ENCODE results near the gene PCBD2.

PCBD2 gene

GRCh38 chr5:135008556-135008955 lies 103.6 kb downstream of the PCBD2 start:
- DNase-seq, result no peak

GRCh38 chr5:135008981-135009735 lies 104.2 kb downstream of the PCBD2 start:
- no peak for DNase-seq

GRCh38 chr5:135009736-135010501 lies 105.0 kb downstream of the PCBD2 start:
- DNase-seq, result no peak

- no peak for DNase-seq
Observed at GRCh38 chr5:135010502-135011354, 105.8 kb downstream of the PCBD2 start.

- no peak for DNase-seq
Observed at GRCh38 chr5:135011355-135012032, 106.6 kb downstream of the PCBD2 start.

- no peak for DNase-seq
Observed at GRCh38 chr5:135012033-135012588, 107.2 kb downstream of the PCBD2 start.
